K562 (cell line): ENCODE data around the gene E2F1. TPM values are rescaled to one million over a fixed set of nuclear protein-coding genes. Genes with fewer than 3 reads are reported as not detected.

Experiments used
- BRD9 ChIP-seq: fragments of 450-650 bp; IDR thresholded peaks from 2 replicates; pipeline ENCODE4 v1.6.1; 2018; ENCODE audit warnings: low read depth; ENCODE audit not compliant: partially characterized antibody
- CREM ChIP-seq: IDR thresholded peaks from 2 replicates; pipeline ENCODE4 v1.6.1; 2014; ENCODE audit warnings: antibody characterized with exemption, low read depth
- CTBP1 ChIP-seq: fragments of 450-650 bp; IDR thresholded peaks from 2 replicates; pipeline ENCODE4 v1.6.1; 2016; ENCODE audit warnings: borderline replicate concordance
- HMGN3 ChIP-seq: IDR thresholded peaks from 2 replicates; pipeline ENCODE4 v1.6.1; 2011; ENCODE audit warnings: borderline replicate concordance, low read depth, mild to moderate bottlenecking, mixed read lengths, low read length; ENCODE audit not compliant: insufficient read length; ENCODE audit errors: extremely low read depth
- JUND ChIP-seq, 2 experiments: IDR thresholded peaks; 2 replicates in 1 of 2; 3 replicates in 1 of 2; pipeline ENCODE4 v1.6.1; 2011; ENCODE audit warnings: borderline replicate concordance in 2 of 2, low read depth in 2 of 2, low read length in 2 of 2, improper control_type of control experiment in 1 of 2, missing biosample characterization in 1 of 2, missing genetic modification characterization in 1 of 2, missing genetic modification reagents in 1 of 2
- KLF16 ChIP-seq: IDR thresholded peaks from 2 replicates; pipeline ENCODE4 v1.6.1; 2016; ENCODE audit warnings: antibody characterized with exemption
- MCM7 ChIP-seq, 2 experiments: fragments of 450-650 bp; IDR thresholded peaks; 2 replicates each; pipeline ENCODE4 v1.6.1; 2016 to 2018
- MYC ChIP-seq, 2 experiments: fragments of 250-450 bp in 1 of 2; sonication (Bioruptor Pico) in 1 of 2; IDR thresholded peaks; 2 replicates each; pipeline versions ENCODE4 v1.5.1 to v1.6.1; 2012 to 2021; ENCODE audit warnings: low read depth in 2 of 2, borderline replicate concordance in 1 of 2, improper control_type of control experiment in 1 of 2, low read length in 1 of 2, mild to moderate bottlenecking in 1 of 2, moderate library complexity in 1 of 2
- RFX1 ChIP-seq: fragments of 450-650 bp; IDR thresholded peaks from 2 replicates; pipeline ENCODE4 v1.6.1; 2016; ENCODE audit warnings: mild to moderate bottlenecking, moderate library complexity
- SMARCA5 ChIP-seq: fragments of 450-650 bp; IDR thresholded peaks from 2 replicates; pipeline ENCODE4 v1.6.1; 2016
- SREBF1 ChIP-seq: fragments of 150-350 bp; IDR thresholded peaks from 2 replicates; pipeline ENCODE4 v1.6.1; 2014; ENCODE audit warnings: antibody characterized with exemption, low read depth, low read length, borderline replicate concordance
- ZFP91 ChIP-seq: sonication (generic); formaldehyde crosslinking; IDR thresholded peaks from 2 replicates; pipeline ENCODE4 v1.8.0; 2022; ENCODE audit warnings: mild to moderate bottlenecking, missing genetic modification reagents
- ZFX ChIP-seq: sonication (generic); formaldehyde crosslinking; IDR thresholded peaks from 2 replicates; pipeline ENCODE4 v1.8.0; 2022; ENCODE audit warnings: mild to moderate bottlenecking, missing genetic modification reagents, moderate library complexity
- ZNF57 ChIP-seq: fragments of 450-650 bp; formaldehyde crosslinking; IDR thresholded peaks from 2 replicates; pipeline ENCODE4 v1.4.0; 2020; ENCODE audit warnings: mild to moderate bottlenecking, moderate library complexity
- polyA plus RNA-seq, 8 experiments: library from polyadenylated mRNA; depleted of rRNA in 4 of 8; stranded (reverse) in 5 of 8; unstranded in 3 of 8; fragments of >200 nt; fragmentation: Nextera tagmentation in 2 of 8; fragmentation: Illumina TruSeq in 1 of 8; extraction: Ambion mirVana in 2 of 8; extraction: Trizol in 1 of 8; gene quantifications; 2 replicates each; pipeline versions ENCODE4 v1.2.1 to v1.2.3, GENCODE V29; 2011 to 2014; ENCODE audit warnings: inconsistent platforms in 1 of 8, missing spikeins in 1 of 8
- total RNA-seq, 7 experiments: library from RNA; depleted of rRNA in 6 of 7; stranded (reverse); fragments of >200 nt in 6 of 7; fragmentation: Illumina TruSeq in 2 of 7; extraction: Trizol in 2 of 7; gene quantifications; 2 replicates each; pipeline versions ENCODE4 v1.2.1 to v1.2.3, GENCODE V29; 2011 to 2021; ENCODE audit warnings: low replicate concordance in 1 of 7
- TF ChIP-seq, protein P1 (sequence below): sonication (generic); formaldehyde crosslinking; IDR thresholded peaks from 2 replicates; pipeline ENCODE4 v1.9.0; 2022; ENCODE audit warnings: mild to moderate bottlenecking, missing genetic modification reagents
- TF ChIP-seq, protein P2 (sequence below): sonication (generic); formaldehyde crosslinking; IDR thresholded peaks from 2 replicates; pipeline ENCODE4 v1.8.0; 2022; ENCODE audit warnings: mild to moderate bottlenecking, missing genetic modification reagents
- TF ChIP-seq, protein P3 (sequence below): sonication (generic); formaldehyde crosslinking; IDR thresholded peaks from 2 replicates; pipeline ENCODE4 v1.8.0; 2022; ENCODE audit warnings: missing genetic modification reagents, mild to moderate bottlenecking, moderate library complexity, borderline replicate concordance

The E2F1 gene
- total and polyA plus RNA-seq, 9 of the 15 experiments (the other 6 are each of a cell fraction or from before 2014, with no cell fraction given): 0.14 to 30.6 (median 13.1) TPM

DNA sequence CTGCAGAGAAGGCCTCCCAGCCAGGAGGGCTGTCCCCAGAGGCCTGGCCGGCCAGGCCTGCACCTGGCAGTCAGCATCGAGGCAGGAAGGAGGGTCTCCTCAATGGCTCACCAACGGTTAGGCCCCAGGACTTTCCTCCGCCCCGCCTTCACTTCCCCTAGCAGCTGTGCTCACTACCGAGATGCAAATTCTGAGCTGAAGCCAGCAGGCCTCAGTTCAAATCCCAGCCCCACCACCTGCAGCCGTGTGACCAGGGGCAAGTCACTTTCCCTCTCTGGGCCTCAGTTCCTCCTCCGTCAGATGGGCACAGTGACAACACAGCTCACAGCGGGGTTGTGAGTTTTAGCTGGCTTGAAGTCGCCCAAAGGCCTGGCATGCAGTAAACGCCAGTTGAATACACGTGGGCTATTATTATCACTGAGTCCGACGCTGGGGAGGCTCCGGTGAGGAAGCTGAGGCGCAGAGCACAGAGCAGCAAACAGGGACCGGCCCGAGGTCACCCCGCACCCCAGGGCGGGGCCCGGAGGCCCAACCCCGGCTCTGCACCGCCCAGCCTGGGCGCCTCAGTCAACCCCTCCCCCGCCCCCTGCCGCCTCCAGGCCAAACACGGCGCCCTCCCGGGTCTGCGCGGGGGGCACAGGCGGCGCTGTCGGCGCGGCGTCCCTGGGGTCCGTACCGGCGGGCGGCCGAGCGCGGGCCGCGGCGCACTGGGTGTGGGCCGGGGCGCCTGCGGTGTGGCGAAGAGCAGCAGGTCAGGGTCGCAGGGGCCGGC is 671 bp downstream of the E2F1 start (continued):
- TF ChIP-seq, protein P1, sequence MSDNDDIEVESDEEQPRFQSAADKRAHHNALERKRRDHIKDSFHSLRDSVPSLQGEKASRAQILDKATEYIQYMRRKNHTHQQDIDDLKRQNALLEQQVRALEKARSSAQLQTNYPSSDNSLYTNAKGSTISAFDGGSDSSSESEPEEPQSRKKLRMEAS: peak; percentile 54; the same call in 1 of the 2 replicates
- TF ChIP-seq ZNF57 (CRISPR knock-in tag): no peak
- TF ChIP-seq SREBF1: no peak
- TF ChIP-seq ZFX (CRISPR knock-in tag): peak; percentile 47
- peak; percentile 71 for TF ChIP-seq SMARCA5
- TF ChIP-seq KLF16: 0 out of 2 replicates have a peak, but pooled peaks have one; percentile 16
- TF ChIP-seq CTBP1: 0 out of 2 replicates have a peak, but pooled peaks have one; percentile 15
- TF ChIP-seq BRD9: peak; percentile 64
- no peak for TF ChIP-seq MCM7 (IDR thresholded peaks at IDR 0.05)
- 0 out of 2 replicates have a peak, but pooled peaks have one; percentile 16 for TF ChIP-seq ZFP91 (CRISPR knock-in tag)
- 0 out of 2 replicates have a peak, but pooled peaks have one; percentile 8 for TF ChIP-seq JUND (IDR thresholded peaks at IDR 0.05; ENCODE audit: borderline replicate concordance, low read depth, low read length)
- no peak for TF ChIP-seq JUND (tag; IDR thresholded peaks at IDR 0.05; ENCODE audit: borderline replicate concordance, low read depth, low read length)
- TF ChIP-seq HMGN3: peak; percentile 16
- TF ChIP-seq, protein P2, sequence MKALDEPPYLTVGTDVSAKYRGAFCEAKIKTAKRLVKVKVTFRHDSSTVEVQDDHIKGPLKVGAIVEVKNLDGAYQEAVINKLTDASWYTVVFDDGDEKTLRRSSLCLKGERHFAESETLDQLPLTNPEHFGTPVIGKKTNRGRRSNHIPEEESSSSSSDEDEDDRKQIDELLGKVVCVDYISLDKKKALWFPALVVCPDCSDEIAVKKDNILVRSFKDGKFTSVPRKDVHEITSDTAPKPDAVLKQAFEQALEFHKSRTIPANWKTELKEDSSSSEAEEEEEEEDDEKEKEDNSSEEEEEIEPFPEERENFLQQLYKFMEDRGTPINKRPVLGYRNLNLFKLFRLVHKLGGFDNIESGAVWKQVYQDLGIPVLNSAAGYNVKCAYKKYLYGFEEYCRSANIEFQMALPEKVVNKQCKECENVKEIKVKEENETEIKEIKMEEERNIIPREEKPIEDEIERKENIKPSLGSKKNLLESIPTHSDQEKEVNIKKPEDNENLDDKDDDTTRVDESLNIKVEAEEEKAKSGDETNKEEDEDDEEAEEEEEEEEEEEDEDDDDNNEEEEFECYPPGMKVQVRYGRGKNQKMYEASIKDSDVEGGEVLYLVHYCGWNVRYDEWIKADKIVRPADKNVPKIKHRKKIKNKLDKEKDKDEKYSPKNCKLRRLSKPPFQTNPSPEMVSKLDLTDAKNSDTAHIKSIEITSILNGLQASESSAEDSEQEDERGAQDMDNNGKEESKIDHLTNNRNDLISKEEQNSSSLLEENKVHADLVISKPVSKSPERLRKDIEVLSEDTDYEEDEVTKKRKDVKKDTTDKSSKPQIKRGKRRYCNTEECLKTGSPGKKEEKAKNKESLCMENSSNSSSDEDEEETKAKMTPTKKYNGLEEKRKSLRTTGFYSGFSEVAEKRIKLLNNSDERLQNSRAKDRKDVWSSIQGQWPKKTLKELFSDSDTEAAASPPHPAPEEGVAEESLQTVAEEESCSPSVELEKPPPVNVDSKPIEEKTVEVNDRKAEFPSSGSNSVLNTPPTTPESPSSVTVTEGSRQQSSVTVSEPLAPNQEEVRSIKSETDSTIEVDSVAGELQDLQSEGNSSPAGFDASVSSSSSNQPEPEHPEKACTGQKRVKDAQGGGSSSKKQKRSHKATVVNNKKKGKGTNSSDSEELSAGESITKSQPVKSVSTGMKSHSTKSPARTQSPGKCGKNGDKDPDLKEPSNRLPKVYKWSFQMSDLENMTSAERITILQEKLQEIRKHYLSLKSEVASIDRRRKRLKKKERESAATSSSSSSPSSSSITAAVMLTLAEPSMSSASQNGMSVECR (CRISPR knock-in tag): peak; percentile 20; the same call in 1 of the 2 replicates
- peak; percentile 46 for TF ChIP-seq CREM
- TF ChIP-seq, protein P3, sequence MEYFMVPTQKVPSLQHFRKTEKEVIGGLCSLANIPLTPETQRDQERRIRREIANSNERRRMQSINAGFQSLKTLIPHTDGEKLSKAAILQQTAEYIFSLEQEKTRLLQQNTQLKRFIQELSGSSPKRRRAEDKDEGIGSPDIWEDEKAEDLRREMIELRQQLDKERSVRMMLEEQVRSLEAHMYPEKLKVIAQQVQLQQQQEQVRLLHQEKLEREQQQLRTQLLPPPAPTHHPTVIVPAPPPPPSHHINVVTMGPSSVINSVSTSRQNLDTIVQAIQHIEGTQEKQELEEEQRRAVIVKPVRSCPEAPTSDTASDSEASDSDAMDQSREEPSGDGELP (CRISPR knock-in tag): peak; percentile 83; the same call in 1 of the 2 replicates
- no peak for TF ChIP-seq RFX1
- no peak; the same call in 1 of the 2 replicates for TF ChIP-seq MYC (IDR thresholded peaks at IDR 0.05; ENCODE audit: low read depth, low read length)
- TF ChIP-seq MYC (CRISPR knock-in tag; IDR thresholded peaks at IDR 0.05; ENCODE audit: borderline replicate concordance, low read depth): peak; percentile 66; the same call in 1 of the 2 replicates
